GM21786 (cell line): ENCODE measurements around the gene GYPB.
"Not testable (repeated sequence)": the region's sequence is repeated elsewhere in the genome, so short reads cannot be mapped to it uniquely, and the experiment has no call there.

Experiments used
- ATAC-seq: cut with Tn5 transposase; IDR thresholded peaks from one replicate; pipeline ENCODE4 v1.9.1; 2021; ENCODE audit not compliant: unreplicated experiment

GYPB gene

DNA sequence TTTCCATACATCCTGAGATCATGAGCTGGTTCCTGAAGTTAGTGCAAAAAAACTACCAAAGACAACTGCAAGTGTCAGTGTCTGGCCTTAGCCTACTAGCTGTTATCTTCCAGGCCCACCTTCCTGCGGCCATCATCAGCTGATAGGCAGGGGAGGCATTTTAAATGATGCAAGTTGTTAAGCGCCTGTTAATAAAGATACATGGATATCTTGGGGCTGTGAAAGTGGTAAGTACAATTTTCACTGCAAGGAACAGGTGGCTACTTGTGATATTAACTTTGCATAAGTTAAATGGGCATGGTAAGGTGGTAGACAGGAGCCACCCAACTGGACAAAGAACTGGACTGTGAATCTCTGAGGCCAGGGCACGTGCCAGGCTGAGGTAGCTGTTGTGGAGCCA lies at the start of gene GYPB:
GYPB (minus strand) TSS at position 104 of the 400 bp plus-strand sequence; CDS start at position 11, 93 bp downstream.
- not testable (repeated sequence) for ATAC-seq

DNA sequence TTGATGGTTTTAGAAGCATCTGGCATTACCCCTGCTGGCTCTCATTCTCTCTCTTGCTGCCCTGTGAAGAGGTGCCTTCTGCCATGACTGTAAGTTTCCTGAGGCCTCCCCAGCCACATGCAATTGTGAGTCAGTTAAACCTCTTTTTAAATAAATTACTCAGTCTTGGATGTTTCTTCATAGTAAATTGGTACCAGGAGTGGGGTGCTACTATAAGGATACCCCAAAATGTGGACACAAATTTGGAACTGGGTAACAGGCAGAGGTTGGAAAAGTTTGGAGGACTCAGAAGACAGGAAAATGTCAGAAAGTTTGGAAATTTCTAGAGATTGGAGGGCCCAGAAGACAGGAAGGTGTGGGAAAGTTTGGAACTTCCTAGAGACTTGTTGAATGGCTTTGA lies 42.4 kb upstream of the GYPB start:
- ATAC-seq: not testable (repeated sequence)

DNA sequence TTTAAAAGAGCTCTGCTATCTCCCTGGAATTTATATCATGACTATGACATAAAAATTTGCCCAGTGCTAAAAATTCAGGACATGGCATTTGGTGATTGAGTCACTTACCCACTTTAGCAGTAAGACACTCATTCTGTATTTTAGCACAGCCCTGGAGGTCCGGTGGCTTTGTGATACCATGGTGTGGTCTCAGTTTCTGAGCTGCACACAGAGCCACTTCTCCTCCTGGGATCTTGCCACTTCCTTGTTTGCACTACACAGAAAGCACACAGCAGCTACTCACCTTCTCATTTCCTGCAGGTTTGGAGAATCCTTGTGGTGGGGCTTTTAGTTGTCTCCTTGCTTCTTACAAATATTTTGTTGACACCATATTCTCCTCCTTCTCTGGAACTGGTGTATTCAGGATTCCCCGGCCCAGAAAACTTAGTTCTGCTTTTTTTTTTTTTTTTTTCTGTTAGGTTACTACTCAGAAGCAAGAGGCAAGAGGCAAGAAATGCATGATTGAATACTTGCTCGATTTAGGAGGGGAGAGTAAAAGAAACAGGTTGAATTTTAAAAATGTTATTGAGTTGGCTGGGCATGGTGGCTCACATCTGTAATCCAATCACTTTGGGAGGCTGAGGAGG lies 41.2 kb upstream of the GYPB start:
- ATAC-seq: not testable (repeated sequence)

- no peak for ATAC-seq
Observed at GRCh38 chr4:144056800-144057199, 37.6 kb upstream of the GYPB start.

DNA sequence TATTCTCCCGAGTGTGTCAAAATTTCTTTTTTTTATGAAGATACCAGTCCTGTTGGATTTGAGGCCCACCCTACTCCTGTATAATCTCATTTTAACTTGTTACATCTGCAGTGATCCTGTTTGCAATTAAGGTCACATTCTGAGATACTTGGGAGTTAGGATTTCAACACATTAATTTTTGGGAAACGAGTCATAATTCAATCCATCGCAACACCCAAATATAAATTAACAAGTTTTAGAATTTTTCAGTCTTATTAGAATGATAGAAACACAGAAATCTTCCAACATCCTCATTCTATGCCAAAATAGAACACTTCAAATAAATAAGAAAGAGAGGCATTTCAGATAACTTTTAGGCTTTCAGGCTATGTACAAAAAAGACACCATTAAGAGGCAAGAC lies 36.2 kb upstream of the GYPB start:
- ATAC-seq: not testable (repeated sequence)

- not testable (repeated sequence) for ATAC-seq
Observed at GRCh38 chr4:144051494-144051893, 32.3 kb upstream of the GYPB start.

DNA sequence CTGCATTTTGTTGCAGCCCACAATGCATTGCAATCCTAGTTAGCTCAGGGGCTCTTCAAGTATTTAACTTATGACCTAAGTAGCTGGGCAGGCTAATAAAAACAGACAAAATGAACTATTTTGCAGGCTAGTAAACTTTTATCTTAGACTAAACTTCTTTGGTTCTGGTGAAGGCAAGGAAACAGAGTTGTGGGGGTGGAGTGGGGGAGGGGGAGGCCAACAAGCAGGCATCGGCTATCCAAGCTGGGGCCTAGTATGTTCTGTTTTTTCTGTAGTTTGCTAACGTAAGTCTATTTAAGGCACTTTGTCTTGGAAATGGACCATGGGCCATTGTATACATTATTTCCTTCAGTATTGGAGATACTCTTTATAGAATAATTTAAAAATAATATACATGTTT lies 31.5 kb upstream of the GYPB start:
- ATAC-seq: not testable (repeated sequence)

DNA sequence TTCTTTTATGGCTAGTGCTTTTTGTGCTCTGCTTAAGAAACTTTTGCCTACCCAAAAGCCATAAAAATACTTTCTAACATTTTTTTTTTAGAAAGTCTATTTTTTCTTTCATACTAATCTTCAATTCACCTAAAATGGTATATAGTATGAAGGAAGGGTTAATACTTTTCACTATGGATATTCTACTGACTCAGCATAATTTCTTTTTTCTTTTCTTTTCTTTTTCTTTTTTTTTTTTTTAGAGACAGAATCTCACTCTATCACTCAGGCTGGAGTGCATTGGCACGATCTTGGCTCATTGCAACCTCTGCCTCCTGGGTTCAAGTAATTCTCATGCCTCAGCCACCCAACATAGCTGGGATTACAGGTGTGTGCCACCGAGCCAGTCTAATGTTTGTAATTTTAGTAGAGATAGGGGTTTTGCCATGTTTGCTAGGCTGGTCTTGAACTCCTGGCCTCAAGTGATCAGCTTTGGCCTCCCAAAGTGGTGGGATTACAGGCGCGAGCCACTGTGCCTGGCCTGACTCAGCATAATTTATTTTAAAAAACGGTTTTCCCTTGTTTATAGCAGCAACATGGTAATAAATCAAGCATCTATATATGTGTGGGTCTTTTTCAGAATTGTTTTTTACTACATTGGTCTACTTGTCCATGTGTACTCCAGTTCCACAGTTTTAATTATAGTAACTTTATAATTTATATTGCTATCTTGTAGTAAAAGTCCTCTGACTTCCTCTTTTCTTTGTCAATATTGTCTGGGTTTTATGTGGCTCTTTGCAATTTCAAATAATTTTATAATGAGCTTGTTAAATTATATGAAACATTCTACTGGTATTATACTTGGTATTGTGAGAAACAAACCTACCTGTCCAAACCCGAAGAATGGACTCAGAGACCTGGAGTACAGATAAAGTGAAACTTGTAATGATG lies 30.6 kb upstream of the GYPB start:
- not testable (repeated sequence) for ATAC-seq

DNA sequence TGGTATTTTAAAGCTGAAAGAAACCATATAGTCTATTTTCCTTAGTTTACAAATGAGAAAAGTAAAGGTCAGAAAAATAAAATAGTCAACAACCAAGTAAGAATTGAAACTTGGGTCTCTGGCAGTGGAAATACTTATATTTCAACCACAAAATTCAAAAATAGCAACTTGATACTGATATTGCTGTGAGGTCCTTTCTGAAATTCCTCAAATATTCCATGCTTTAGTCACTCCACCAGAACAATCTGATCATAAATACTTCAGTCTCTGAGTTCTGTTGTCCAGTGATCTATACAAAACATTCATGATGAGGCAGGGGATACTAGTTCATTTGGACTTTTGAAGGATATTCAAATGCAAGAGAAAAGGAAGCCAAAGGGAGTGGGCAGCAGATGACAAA lies 25.8 kb upstream of the GYPB start:
- not testable (repeated sequence) for ATAC-seq

- not testable (repeated sequence) for ATAC-seq
Observed at GRCh38 chr4:144032580-144032979, 13.4 kb upstream of the GYPB start.

DNA sequence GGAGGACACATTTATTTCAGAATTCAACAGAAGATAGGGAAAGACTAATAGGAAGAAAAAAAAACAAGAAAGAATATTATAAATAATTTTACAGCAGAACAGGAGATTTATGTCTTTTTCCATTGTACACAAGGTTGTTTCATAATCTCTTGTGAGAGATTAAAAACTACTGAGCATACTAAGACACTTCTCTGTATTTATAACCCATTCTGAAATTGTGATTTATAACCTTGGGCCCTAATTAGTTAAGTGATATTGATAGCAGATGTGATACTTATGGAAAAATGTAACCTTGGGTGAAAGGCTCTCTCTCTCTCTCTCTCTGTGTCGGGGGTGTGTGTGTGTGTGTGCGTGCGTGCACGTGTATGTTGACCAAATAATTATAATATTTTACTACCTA lies 12.7 kb upstream of the GYPB start:
- not testable (repeated sequence) for ATAC-seq

DNA sequence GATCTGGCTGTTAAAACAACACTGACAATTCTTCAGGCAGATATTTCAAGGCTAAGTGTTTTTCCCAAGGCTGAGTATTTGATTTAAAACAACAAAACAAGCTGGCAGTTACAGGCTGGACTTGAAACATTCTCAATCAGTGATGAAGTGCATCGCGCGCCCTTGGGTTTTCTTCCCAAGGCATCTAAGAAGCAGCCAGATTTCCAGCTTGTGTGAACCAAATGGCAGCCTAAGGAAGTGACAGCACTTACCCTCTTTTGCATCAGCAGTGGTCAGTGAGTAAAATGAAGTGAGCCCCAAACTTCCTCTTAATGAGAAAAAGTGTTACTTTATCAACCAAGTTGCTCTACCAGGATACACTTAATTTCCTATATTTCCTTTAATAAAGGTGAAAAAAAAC lies 12.2 kb upstream of the GYPB start:
- ATAC-seq: not testable (repeated sequence)

- not testable (repeated sequence) for ATAC-seq
Observed at GRCh38 chr4:144030708-144031107, 11.5 kb upstream of the GYPB start.

DNA sequence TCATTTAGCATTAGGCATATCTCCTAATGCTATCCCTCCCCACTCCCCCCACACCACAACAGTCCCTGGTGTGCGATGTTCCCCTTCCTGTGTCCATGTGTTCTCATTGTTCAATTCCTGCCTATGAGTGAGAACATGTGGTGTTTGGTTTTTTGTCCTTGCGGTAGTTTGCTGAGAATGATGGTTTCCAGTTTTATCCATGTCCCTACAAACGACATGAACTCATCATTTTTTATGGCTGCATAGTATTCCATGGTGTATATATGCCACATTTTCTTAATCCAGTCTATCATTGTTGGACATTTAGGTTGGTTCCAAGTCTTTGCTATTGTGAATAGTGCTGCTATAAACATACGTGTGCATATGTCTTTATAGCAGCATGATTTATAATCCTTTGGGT lies 7.5 kb upstream of the GYPB start:
- not testable (repeated sequence) for ATAC-seq

DNA sequence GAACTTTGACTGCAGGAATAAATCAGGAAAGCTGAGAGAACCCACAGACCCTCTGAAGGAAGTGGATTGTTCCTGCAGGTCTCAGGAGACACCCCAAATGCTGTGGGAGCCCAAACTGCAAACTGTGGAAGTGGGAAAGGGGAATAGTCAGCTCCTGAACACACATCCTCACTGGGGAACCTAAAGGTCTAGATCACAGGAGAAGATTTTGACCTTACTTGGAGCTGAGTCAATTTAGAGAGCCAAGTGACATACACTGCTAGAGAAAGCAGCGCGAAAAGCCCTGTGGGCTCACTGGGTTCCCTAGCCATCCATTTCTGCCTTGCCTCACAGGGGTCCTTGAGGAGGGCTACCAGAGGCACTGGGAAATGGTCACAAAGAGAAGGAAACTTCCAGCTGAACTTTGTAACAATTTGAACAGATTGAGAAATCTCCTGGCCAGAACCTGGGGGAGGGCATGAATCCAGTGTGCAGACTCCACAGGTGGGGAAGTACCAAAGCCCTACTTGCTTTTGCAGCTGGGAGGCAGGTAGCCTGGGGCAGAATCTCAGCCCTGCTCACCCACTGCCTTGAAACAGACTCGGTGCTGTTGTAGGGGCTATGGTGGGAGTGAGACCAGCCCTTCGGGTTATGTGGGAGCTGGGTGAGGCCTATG lies 5.3 kb upstream of the GYPB start:
- ATAC-seq: not testable (repeated sequence)

- ATAC-seq: not testable (repeated sequence)
Observed at GRCh38 chr4:144022772-144023400, 3.7 kb upstream of the GYPB start.

DNA sequence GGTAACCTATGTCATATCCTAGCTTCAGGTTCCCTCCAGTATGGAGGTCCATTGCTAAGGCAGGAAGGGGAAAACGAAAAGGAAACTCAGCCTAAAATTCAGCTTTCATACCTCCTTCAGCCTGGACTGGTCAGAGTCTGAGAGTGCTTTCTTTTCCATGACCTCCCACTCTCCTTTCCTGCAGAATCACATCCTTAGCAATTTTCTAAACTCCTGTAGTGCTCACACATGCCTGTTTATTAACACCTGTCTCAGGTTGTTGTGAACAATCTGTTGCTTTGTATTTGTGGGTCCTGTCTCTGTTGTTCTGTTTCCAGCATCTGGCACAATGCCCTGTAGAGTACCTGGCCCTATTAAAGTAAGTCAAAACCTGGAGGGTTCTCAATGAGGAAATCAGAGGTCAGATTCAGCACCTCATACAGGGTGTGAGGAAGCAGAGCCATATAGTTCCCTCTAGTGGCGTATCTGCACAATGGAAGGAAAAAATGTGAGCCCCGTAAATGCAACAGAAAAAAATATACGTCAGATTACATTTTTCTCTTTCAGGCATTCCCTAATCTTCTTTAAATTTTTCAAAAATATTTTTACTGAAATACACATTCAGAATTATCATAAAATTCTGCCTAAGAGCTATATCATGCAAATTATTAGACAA lies 2.3 kb upstream of the GYPB start:
- ATAC-seq: peak; percentile 88

- not testable (repeated sequence) for ATAC-seq
Observed at GRCh38 chr4:144018223-144019000, 768 bp downstream of the GYPB start.

DNA sequence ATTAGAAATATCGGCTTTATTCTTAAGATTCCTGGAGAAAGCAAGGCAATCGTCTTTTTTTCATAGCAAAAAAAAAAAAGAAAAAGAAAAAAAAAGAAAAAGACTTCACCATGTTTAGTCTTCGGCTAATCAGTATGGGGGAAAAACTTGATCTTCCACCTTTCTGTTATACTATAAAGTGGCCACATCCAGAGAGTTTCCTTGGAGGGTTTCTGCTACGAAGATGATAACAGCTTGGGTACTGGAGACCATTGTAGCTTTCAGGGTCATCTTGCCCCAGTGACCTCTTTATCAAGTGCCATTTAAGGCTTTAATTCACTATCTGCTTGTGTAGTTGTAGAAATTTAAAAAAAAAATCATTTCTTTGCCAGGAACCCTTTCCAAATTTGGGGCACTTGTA lies 1.9 kb downstream of the GYPB start:
- ATAC-seq: not testable (repeated sequence)
